Mesodermal cell (in vitro differentiated cells): ENCODE results near the gene HDAC6.

Experiments used
- H3K27ac ChIP-seq: 2 replicates; pipeline ENCODE4 v1.7.0; 2013; ENCODE audit warnings: mild to moderate bottlenecking, low read depth, low read length, moderate library complexity; ENCODE audit not compliant: severe bottlenecking
- H3K36me3 ChIP-seq: 2 replicates; pipeline ENCODE4 v1.7.1; 2013; ENCODE audit warnings: mild to moderate bottlenecking, low read length, moderate library complexity; ENCODE audit not compliant: control insufficient read depth, insufficient read depth
- H3K4me1 ChIP-seq: one replicate; pipeline ENCODE4 v1.7.1; 2013; ENCODE audit warnings: mild to moderate bottlenecking, low read length; ENCODE audit not compliant: insufficient read depth, control insufficient read depth, poor library complexity, severe bottlenecking
- H3K4me3 ChIP-seq: 2 replicates; pipeline ENCODE4 v1.7.0; 2013; ENCODE audit warnings: low read length, control low read depth, mild to moderate bottlenecking; ENCODE audit not compliant: insufficient read depth, poor library complexity, severe bottlenecking; ENCODE audit errors: extremely low read depth
- H3K9me3 ChIP-seq: 2 replicates; pipeline ENCODE4 v1.7.1; 2013; ENCODE audit warnings: mild to moderate bottlenecking, low read length, moderate library complexity; ENCODE audit not compliant: control insufficient read depth
- WGBS, 2 experiments: methylation state at CpG; one replicate each; pipeline ENCODE4 v1.1.5; 2013; ENCODE audit warnings: missing lambda C conversion rate in 2 of 2; ENCODE audit not compliant: insufficient coverage in 2 of 2; 5-methylcytosine and 5-hydroxymethylcytosine counted together

HDAC6 gene

DNA sequence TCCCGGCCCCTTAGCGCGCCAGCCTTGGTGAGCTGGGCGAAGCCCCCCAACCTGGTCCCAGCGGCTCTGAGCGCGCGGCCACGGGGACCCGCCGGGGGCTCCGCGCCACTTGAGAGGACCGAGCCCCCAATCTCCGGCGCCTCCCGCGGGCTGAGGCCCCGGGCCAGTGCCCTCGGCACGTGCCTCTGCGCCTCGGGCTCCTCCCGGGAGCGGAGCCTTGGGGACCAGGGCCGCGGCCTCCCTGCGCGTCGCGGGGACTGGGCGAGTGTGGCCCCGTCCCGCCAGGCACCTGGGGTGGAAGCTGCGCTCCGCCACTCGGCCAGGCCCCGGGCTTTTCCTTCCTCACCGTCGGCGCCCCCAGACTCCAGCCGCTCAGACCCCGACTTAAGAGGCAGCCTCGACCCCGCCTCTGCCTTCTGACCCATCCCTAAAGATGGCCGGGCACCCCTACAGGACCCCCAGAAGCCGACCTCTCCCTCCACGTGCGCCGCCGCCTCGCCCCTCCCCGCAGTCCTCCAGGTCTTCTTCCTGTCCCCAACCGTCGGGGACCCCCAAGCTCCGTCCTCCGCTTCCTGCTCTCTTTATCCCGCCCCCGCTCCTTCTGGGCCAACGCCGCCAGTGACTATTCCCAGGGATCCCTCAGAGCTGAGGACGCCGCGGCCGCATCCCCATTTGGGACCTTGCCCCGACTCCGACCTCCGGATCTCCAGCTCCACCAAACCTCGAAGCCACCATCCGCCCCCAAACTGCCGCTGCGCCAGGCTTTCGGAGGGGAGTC is 25.2 kb downstream of the HDAC6 start:
- no peaks in the 10 kb centered on the region for H3K9me3 ChIP-seq
- no peak overlapping the region for H3K27ac ChIP-seq
- no peaks in the 10 kb centered on the region for H3K4me1 ChIP-seq
- H3K36me3 ChIP-seq = peaks cover 28% of the 10 kb centered on the region
- no peak overlapping the region for H3K4me3 ChIP-seq
- 90 to 91% methylated on average over 38 to 50 of the region's 73 CpGs for WGBS, 2 experiments

DNA sequence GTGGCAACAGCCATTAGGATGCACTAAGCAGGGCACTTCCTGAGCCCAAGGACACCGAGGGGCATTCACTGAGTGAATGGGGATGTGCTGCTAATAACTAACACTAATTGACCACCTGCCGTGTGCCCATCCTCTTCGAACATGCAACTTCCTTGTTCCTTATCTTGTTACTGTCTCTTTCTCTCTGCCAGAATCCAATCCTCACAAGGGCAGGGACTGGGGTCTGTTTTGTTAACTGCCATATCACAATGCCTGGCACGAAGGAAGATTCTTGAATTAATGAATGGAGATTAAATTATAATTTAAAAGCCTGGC is 25.7 kb downstream of the HDAC6 start:
- peaks cover 22% of the 10 kb centered on the region for H3K36me3 ChIP-seq
- no CpG with 5 or more reads among the region's 4 CpGs for WGBS, 2 experiments

DNA sequence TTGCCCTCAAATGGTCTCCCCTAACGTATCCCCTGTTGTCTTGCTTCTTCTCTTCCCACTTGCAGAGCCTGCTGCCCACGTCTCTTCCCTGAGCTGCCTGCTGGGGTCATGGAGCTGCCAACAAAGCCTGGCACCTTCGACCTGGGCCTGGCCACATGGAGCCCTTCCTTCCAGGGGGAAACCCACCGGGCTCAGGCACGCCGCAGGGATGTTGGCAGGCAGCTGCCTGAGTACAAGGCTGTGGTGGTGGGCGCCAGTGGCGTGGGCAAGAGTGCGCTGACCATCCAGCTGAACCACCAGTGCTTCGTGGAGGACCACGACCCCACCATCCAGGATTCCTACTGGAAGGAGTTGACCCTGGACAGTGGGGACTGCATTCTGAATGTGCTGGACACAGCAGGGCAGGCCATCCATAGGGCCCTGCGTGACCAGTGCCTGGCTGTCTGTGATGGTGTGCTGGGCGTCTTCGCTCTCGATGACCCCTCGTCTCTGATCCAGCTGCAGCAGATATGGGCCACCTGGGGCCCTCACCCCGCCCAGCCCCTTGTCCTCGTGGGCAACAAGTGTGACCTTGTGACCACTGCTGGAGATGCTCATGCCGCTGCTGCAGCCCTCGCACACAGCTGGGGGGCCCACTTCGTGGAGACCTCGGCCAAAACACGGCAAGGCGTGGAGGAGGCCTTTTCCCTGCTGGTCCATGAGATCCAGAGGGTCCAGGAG is 27.3 kb downstream of the HDAC6 start:
- Histone ChIP-seq H3K9me3 (no peaks in the 10 kb centered on the region), H3K36me3 (peaks cover 9% of the 10 kb centered on the region), H3K4me1 (no peaks in the 10 kb centered on the region), H3K4me3 (no peak overlapping the region), H3K27ac (no peak overlapping the region)
- 90 to 99% methylated on average over 8 to 17 of the region's 24 CpGs for WGBS, 2 experiments

More for the DNA sequence above, 25.7 kb downstream of the HDAC6 start:
- no peak overlapping the region for H3K4me3 ChIP-seq
- no peaks in the 10 kb centered on the region for H3K9me3 ChIP-seq
- no peak overlapping the region for H3K27ac ChIP-seq
- H3K4me1 ChIP-seq = no peaks in the 10 kb centered on the region

DNA sequence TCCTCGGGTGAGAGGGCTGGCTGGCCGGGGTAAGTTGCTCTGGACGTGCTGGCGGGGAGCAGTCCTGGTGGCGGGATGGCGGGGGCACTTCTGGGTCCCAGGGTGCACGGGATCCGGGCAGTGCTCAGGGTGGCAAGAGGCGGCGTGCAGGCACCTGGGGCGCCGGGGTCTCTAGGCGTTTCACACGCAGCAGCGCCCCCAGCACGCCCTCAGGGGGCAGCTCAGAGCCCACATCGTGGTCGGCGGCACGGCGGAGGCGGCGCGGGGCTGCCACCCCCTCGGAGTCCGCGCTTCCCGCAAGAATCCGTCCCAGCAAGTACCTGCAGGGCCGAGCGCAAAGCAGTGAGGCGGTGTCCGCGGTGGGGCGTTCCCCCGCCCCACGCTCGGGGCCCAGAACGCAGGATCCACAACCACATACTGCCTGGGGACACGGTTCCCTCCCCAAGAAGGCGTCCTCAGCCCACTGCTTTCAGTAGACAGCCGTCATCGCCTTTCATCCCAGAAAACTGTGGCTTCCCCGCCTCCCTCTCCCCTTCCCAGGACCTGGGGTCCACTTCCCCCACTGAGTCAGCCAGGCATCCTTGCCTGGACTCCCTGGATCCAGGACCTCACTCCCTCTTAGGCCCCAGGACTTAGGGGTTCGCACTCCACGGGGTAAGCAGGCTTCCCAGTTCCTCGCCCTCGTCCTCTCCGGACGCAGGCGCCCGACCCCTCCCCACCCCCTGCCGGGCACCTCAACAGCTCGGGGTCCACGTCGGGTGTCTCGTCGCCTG is 29.5 kb downstream of the HDAC6 start:
- H3K4me3 ChIP-seq = peak overlapping the region; percentile 14
- 11 to 14% methylated on average over 18 to 22 of the region's 58 CpGs for WGBS, 2 experiments

DNA sequence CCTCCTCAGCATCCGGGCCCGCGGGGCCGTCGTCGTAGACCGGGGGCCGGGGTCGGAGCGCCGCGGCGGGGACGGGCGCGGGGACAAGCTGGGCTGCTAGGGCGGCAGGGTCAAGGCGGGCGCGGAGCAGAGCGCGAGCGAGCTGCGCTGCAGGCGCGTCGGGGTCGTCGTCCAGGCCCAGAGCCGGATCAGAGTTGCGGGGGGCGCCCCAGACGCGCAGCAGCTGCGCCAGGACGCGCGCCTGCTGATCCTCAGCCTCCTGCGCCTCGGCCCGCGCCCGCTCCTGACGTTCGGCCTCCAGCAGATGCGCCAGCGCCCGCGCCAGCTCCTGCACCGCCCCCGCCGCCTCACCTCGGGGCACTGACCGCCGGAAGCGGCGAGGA is 30.0 kb downstream of the HDAC6 start:
- 0 to 20% methylated on average over 3 to 17 of the region's 57 CpGs for WGBS, 2 experiments
- Histone ChIP-seq H3K36me3 (no peaks in the 10 kb centered on the region), H3K4me3 (peak overlapping the region; percentile 14), H3K4me1 (no peaks in the 10 kb centered on the region), H3K9me3 (no peaks in the 10 kb centered on the region), H3K27ac (no peak overlapping the region)

More for the DNA sequence above, 29.5 kb downstream of the HDAC6 start:
- Histone ChIP-seq H3K4me1 (no peaks in the 10 kb centered on the region), H3K27ac (no peak overlapping the region), H3K36me3 (no peaks in the 10 kb centered on the region), H3K9me3 (no peaks in the 10 kb centered on the region)

DNA sequence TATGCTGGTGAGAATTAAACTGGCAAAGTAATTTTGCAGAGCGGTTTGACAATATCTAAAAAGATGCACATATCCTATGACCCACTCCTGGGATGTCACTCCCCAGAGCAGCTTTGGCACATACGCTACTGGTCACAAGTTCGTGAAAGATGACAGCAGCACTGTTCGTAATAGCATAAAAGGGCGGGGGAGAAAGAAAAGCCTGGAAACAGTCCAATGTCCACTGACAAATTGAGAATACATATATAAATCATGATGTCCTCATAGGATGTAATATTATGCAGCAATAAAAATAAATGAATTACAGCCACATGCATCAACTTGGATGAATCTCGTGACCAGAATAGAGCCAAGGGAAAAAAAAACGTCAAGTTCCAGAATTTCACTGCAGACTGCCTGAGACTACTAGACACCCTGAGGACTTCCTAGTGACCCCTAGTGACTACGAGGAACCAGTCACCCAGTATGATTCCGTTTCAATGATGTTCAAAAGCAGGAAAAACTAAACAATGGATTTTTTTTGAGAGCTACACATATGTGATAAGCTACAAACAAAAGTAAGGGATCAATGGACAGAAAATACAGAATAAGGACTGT is 31.8 kb downstream of the HDAC6 start:
- H3K4me3 ChIP-seq = no peak overlapping the region
- H3K4me1 ChIP-seq = no peaks in the 10 kb centered on the region
- H3K9me3 ChIP-seq = no peaks in the 10 kb centered on the region
- 33% methylated on average over 2 of the region's 9 CpGs; no CpG with 5 or more reads in 1 of the 2 experiments for WGBS, 2 experiments
- H3K27ac ChIP-seq = no peak overlapping the region
- no peaks in the 10 kb centered on the region for H3K36me3 ChIP-seq

DNA sequence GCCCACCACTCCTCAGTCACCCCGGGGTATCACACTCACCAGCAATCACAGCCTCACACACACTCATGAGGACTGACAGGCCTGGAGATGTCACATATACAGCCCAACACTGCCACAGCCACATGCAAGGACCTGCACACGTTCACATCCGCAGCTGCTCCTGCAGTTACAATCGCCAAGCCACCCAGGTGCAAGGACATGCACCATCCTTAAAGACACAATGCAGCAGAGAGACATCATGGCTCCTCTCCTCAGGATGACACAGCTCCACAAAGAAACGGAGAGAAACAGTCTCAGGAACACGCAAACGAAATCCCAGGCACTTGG is 32.5 kb downstream of the HDAC6 start:
- H3K4me1 ChIP-seq = no peaks in the 10 kb centered on the region
- H3K27ac ChIP-seq = no peak overlapping the region
- no peaks in the 10 kb centered on the region for H3K36me3 ChIP-seq
- no peaks in the 10 kb centered on the region for H3K9me3 ChIP-seq
- WGBS, 2 experiments = 13% methylated on average over 4 of the region's 7 CpGs; no CpG with 5 or more reads in 1 of the 2 experiments
- H3K4me3 ChIP-seq = peak overlapping the region; percentile 37

DNA sequence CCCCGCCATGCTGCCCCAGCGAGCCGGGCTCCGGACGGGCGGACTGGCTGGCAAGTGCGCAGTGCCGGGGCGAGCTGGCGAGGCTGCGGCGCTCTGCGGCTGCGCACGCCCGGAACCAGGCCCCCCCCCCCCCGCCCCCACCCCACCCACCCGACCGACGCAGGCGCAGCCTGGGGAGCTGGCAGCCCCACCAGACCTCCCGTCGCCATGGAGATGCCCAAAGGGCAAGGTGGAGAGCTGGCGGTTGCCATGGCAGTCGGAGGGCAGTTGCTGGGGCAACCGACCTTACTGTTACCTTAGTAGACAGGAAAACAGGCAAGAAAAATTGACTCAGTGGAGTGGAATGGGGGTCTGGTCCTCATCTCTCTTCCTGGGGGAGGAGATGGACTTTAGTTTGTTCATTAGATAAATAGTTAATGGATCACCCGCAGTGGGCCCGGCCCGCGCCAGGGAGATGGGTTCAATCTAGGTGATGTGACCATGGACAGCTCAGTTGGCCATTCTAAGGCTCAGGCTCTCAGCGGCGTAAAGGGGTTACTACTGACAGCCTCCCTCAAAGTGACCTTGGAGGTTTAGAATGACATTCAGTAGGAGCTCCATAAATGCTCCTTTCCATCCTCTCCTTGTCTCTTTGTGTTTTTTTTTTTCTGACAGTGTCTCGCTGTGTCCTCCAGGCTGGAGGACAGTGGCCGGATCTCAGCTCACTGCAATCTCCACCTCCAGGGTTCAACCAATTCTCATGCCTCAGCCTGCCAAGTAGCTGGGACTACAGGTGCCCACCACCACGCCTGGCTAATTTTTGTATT is 33.9 kb downstream of the HDAC6 start, which contains the start of gene PCSK1N:
Gene PCSK1N (minus strand): TSS at position 87 of the 806 bp plus-strand sequence. CDS start 78 bp downstream, at position 9.
- H3K9me3 ChIP-seq = no peaks in the 10 kb centered on the region
- no peaks in the 10 kb centered on the region for H3K36me3 ChIP-seq
- H3K4me3 ChIP-seq = peak within 1 kb of the TSS; percentile 37
- no peaks in the 10 kb centered on the region for H3K4me1 ChIP-seq
- H3K27ac ChIP-seq = no peak within 1 kb of the TSS
- 33% methylated on average over 6 of the region's 35 CpGs; no CpG with 5 or more reads in 1 of the 2 experiments for WGBS, 2 experiments

DNA sequence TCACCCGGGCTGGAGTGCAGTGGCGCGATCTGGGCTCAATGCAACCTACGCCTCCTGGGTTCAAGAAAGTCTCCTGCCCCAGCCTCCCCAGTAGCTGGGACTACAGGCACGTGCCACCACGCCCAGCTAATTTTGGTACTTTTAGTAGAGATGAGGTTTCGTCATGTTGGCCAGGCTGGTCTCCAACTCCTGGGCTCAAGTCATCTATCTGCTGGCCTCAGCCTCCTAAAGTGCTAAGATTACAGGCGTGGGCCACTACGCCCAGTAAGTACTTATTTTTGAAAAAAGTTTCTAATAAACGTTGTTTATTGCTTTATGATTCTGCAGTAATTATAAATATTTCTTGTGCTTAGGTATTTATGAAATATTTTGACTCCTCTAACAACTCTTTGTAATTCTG is 37.8 kb downstream of the HDAC6 start:
- H3K4me3 ChIP-seq = no peak overlapping the region
- H3K36me3 ChIP-seq = no peaks in the 10 kb centered on the region
- H3K4me1 ChIP-seq = no peaks in the 10 kb centered on the region
- 94 to 100% methylated on average over 1 to 3 of the region's 10 CpGs for WGBS, 2 experiments
- H3K27ac ChIP-seq = no peak overlapping the region
- no peaks in the 10 kb centered on the region for H3K9me3 ChIP-seq

DNA sequence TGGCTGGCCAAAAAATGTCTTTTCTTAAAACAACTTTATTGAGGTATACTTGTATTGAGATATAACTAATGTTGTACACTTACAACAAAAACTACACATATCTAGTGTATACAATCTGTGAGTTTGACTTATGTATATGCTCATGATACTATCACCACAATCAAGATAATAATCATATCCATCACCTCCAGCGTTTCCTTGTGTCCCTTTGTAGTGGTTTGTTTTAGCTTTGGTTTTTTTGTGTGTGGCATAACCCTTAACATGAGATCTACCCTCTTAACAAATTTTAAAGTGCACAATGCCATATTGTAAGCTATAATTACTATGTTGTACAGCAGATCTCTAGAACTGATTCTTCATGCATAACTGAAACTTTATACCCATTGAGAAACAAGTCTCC is 47.0 kb downstream of the HDAC6 start:
- H3K4me3 ChIP-seq = no peak overlapping the region
- no peaks in the 10 kb centered on the region for H3K9me3 ChIP-seq
- no peaks in the 10 kb centered on the region for H3K4me1 ChIP-seq
- no peaks in the 10 kb centered on the region for H3K36me3 ChIP-seq
- no peak overlapping the region for H3K27ac ChIP-seq
- no CpG with 5 or more reads among the region's 1 CpG for WGBS, 2 experiments
